Fibroblast of lung (primary cell): ENCODE measurements around the gene IL26. TPM values are rescaled to one million over a fixed set of nuclear protein-coding genes. Genes with fewer than 3 reads are reported as not detected.
A peak's percentile ranks its signal among the peaks of the same experiment; 100 is the strongest.

Experiments used
- DNase-seq, 2 donors: peaks; one replicate each; pipeline versions ENCODE4 v3.0.0 to v3.0.0-alpha.2; 2010; ENCODE audit warnings: low read depth in 2 of 2
- H2AFZ ChIP-seq: 2 replicates; pipeline ENCODE4 v1.5.1; 2012; ENCODE audit warnings: low read length, control low read depth, inconsistent platforms
- H3K27ac ChIP-seq: 2 replicates; pipeline ENCODE4 v1.5.1; 2011; ENCODE audit warnings: low read length, control low read depth; ENCODE audit not compliant: insufficient read depth
- H3K27me3 ChIP-seq: 2 replicates; pipeline ENCODE4 v1.5.1; 2011; ENCODE audit warnings: mild to moderate bottlenecking, low read length; ENCODE audit not compliant: control insufficient read depth, insufficient read depth
- H3K36me3 ChIP-seq: 2 replicates; pipeline ENCODE4 v1.5.1; 2011; ENCODE audit warnings: low read length; ENCODE audit not compliant: control insufficient read depth, insufficient read depth
- H3K4me1 ChIP-seq: 2 replicates; pipeline ENCODE4 v1.5.1; 2011; ENCODE audit warnings: low read length; ENCODE audit not compliant: control insufficient read depth, insufficient read depth; ENCODE audit errors: extremely low read depth
- H3K4me2 ChIP-seq: 2 replicates; pipeline ENCODE4 v1.5.1; 2011; ENCODE audit warnings: low read length, control low read depth; ENCODE audit not compliant: insufficient read depth; ENCODE audit errors: extremely low read depth
- H3K4me3 ChIP-seq, 4 experiments: fragments of 200-600 bp in 1 of 4; sonication (generic) in 1 of 4; replicated peaks in 1 of 4; 2 replicates each; pipeline ENCODE4 v1.5.1; 2011 to 2016; ENCODE audit warnings: low read length in 4 of 4, low read depth in 3 of 4, mild to moderate bottlenecking in 3 of 4, control low read depth in 2 of 4, inconsistent platforms in 1 of 4, mixed read lengths in 1 of 4; ENCODE audit not compliant: insufficient read depth in 1 of 4; ENCODE audit errors: control extremely low read depth in 1 of 4
- H3K79me2 ChIP-seq: 2 replicates; pipeline ENCODE4 v1.5.1; 2012; ENCODE audit warnings: mild to moderate bottlenecking, low read length, inconsistent platforms; ENCODE audit not compliant: control insufficient read depth, insufficient read depth
- H3K9ac ChIP-seq: 2 replicates; pipeline ENCODE4 v1.5.1; 2011; ENCODE audit warnings: mild to moderate bottlenecking, low read length, control low read depth; ENCODE audit not compliant: insufficient read depth
- H3K9me3 ChIP-seq: 2 replicates; pipeline ENCODE4 v1.5.1; 2012; ENCODE audit warnings: low read depth, low read length; ENCODE audit not compliant: control insufficient read depth, insufficient read depth
- H4K20me1 ChIP-seq: 2 replicates; pipeline ENCODE4 v1.5.1; 2011; ENCODE audit warnings: low read length; ENCODE audit not compliant: control insufficient read depth, insufficient read depth; ENCODE audit errors: extremely low read depth
- EZH2 ChIP-seq: IDR thresholded peaks from 2 replicates; pipeline ENCODE4 v1.5.1; 2012; ENCODE audit warnings: low read length, control low read depth, mild to moderate bottlenecking; ENCODE audit errors: missing control alignments
- polyA plus RNA-seq, 2 donors: library from polyadenylated mRNA; depleted of rRNA in 1 of 2; stranded (reverse) in 1 of 2; unstranded in 1 of 2; fragments of >200 nt; gene quantifications; 2 replicates each; pipeline ENCODE4 v1.2.1, GENCODE V29; 2011 to 2012; ENCODE audit warnings: missing spikeins in 1 of 2
- total RNA-seq: library from RNA; depleted of rRNA; stranded (reverse); fragments of >200 nt; gene quantifications from 2 replicates; pipeline ENCODE4 v1.2.1, GENCODE V29; 2014
- TF ChIP-seq, protein P1 (sequence below), 2 donors: IDR thresholded peaks in 1 of 2; conservative IDR thresholded peaks in 1 of 2; 1 replicate in 1 of 2; 2 replicates in 1 of 2; pipeline ENCODE4 v1.5.1; 2011 to 2012; ENCODE audit warnings: low read length in 2 of 2, control low read depth in 1 of 2, inconsistent platforms in 1 of 2, low read depth in 1 of 2, mild to moderate bottlenecking in 1 of 2

The IL26 gene
- total and polyA plus RNA-seq, 2 donors (not counting 1 experiment from before 2014, with no cell fraction given) = not detected

GRCh38 chr12:68250454-68250853 is 24.8 kb upstream of the IL26 start:
- Histone ChIP-seq H3K4me1 (no peaks in the 10 kb centered on the region), H4K20me1 (no peaks in the 10 kb centered on the region), H3K4me3 (no peak overlapping the region), H3K9me3 (no peaks in the 10 kb centered on the region), H2AFZ (no peak overlapping the region), H3K27ac (no peak overlapping the region), H3K79me2 (no peaks in the 10 kb centered on the region), H3K9ac (no peak overlapping the region), H3K36me3 (no peaks in the 10 kb centered on the region), H3K4me2 (no peak overlapping the region), H3K27me3 (no peaks in the 10 kb centered on the region)
- TF ChIP-seq, protein P1, sequence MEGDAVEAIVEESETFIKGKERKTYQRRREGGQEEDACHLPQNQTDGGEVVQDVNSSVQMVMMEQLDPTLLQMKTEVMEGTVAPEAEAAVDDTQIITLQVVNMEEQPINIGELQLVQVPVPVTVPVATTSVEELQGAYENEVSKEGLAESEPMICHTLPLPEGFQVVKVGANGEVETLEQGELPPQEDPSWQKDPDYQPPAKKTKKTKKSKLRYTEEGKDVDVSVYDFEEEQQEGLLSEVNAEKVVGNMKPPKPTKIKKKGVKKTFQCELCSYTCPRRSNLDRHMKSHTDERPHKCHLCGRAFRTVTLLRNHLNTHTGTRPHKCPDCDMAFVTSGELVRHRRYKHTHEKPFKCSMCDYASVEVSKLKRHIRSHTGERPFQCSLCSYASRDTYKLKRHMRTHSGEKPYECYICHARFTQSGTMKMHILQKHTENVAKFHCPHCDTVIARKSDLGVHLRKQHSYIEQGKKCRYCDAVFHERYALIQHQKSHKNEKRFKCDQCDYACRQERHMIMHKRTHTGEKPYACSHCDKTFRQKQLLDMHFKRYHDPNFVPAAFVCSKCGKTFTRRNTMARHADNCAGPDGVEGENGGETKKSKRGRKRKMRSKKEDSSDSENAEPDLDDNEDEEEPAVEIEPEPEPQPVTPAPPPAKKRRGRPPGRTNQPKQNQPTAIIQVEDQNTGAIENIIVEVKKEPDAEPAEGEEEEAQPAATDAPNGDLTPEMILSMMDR (conservative IDR thresholded peaks at IDR 0.05 in 1 of 2, IDR thresholded peaks at IDR 0.05 in 1 of 2; ENCODE audit: low read depth in 1 of 2, low read length in 2 of 2) = no peak
- no peak for TF ChIP-seq EZH2
- peak in 1 of 2 donors; percentile 38 for DNase-seq

DNA sequence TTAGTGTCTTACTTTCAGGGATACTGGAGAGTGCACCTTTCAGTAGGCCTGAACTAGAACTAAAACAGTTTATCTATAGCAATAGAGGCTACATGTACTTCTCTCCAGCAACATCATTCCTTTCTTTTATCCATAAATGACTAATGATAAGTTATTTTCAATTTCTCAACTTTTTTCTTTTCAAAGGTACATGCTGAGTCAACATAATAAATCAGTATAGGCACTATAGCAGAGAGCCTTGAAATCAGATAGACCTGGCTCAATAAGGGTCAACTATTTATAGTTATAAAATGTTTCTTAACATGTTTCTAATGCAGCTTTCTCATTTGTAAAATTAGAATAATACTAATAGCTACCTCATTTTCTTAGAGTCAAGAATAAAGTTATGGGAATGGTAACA is 22.2 kb upstream of the IL26 start:
- Histone ChIP-seq H3K4me2 (no peak overlapping the region), H3K4me1 (no peaks in the 10 kb centered on the region), H3K79me2 (no peaks in the 10 kb centered on the region), H3K36me3 (no peaks in the 10 kb centered on the region), H3K9me3 (no peaks in the 10 kb centered on the region), H3K27me3 (no peaks in the 10 kb centered on the region), H2AFZ (no peak overlapping the region), H3K4me3 (no peak overlapping the region), H3K9ac (no peak overlapping the region), H4K20me1 (no peaks in the 10 kb centered on the region), H3K27ac (no peak overlapping the region)
- DNase-seq = no peak
- TF ChIP-seq, protein P1 (conservative IDR thresholded peaks at IDR 0.05 in 1 of 2, IDR thresholded peaks at IDR 0.05 in 1 of 2; ENCODE audit: low read depth in 1 of 2, low read length in 2 of 2) = no peak
- no peak for TF ChIP-seq EZH2

DNA sequence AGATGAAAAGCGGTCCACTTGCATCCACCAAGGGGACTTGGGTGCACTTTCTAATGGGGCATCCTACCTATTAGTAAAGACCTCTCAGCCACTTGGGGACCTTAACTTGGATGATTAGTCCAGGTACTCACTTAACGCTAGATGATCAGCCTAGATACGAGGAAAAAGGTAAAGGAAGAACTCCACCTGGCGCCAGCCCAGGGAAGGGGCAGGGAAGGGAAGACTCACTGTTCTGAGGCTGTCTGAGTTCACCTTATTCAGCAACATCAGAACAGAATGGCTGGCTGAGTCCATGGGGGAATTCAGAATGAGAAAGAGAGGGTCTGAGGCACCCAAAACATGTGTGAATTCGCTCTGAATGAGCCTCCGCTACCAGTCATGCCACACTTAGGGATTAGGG is 20.7 kb upstream of the IL26 start:
- Histone ChIP-seq H3K27ac (no peak overlapping the region), H3K4me2 (no peak overlapping the region), H3K4me3 (no peak overlapping the region), H2AFZ (no peak overlapping the region), H3K9ac (no peak overlapping the region), H4K20me1 (no peaks in the 10 kb centered on the region), H3K9me3 (no peaks in the 10 kb centered on the region), H3K79me2 (no peaks in the 10 kb centered on the region), H3K27me3 (no peaks in the 10 kb centered on the region), H3K4me1 (no peaks in the 10 kb centered on the region), H3K36me3 (no peaks in the 10 kb centered on the region)
- TF ChIP-seq EZH2 = no peak
- TF ChIP-seq, protein P1 (conservative IDR thresholded peaks at IDR 0.05 in 1 of 2, IDR thresholded peaks at IDR 0.05 in 1 of 2; ENCODE audit: low read depth in 1 of 2, low read length in 2 of 2) = no peak
- DNase-seq = no peak
